ENCODE data around the gene DNAAF2. TPM values are rescaled to one million over a fixed set of nuclear protein-coding genes. Genes with fewer than 3 reads are reported as not detected.

The DNAAF2 gene
- total RNA-seq, 1 donor from 2014 or later = 17.1 TPM

DNA sequence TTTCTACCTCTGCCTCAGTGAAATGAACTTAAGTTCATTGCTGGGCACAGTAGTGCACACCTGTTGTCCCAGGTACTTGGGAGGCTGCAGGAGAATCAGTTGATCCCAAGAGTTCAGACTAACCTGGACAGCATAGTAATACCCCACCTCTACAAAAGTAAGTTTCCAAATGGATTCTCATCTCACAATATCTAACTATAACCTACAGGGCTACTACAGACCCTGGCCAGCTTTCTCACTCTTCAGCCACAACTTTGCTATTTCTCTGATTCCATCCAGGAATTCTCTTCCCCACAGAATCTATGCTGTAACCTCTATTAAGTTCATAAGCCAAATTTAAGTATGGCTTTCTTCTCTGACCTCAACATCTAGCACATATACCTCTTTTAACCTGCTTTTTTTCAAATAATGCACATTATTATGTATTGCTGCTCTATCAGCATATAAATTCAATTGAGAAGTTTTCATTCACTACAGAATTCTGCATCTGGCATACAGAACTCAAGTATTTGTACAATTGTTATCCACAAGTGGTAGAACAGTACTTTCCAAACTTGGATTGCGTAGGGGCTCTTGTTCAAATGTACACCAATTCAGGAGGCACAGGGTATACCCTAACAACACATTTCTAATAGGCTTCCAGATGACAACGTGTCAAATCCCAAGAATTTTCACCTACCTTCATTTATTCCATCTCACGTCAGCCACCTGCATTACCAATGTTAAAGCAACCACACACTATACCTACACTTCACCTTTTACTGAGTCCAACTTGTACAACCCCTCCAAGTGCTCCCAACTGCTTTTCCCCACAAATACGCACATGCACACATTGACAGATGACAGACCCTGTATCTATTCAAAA, 52.7 kb downstream of the DNAAF2 start:
- no peak overlapping the region for H3K4me3 ChIP-seq (ENCODE audit: low read depth, low read length)

GRCh38 chr14:49581209-49582112, 53.6 kb downstream of the DNAAF2 start:
- no peak for TF ChIP-seq CTCF (conservative IDR thresholded peaks at IDR 0.05; ENCODE audit: low read depth, low read length)
- H3K4me3 ChIP-seq (ENCODE audit: low read depth, low read length) = no peak overlapping the region
- DNase-seq (ENCODE audit: low read depth) = no peak

More for the DNA sequence above, 52.7 kb downstream of the DNAAF2 start:
- no peak for DNase-seq (ENCODE audit: low read depth)
- no peak for TF ChIP-seq CTCF (conservative IDR thresholded peaks at IDR 0.05; ENCODE audit: low read depth, low read length)

GRCh38 chr14:49579841-49580240, 55.2 kb downstream of the DNAAF2 start:
- no peak overlapping the region for H3K4me3 ChIP-seq (ENCODE audit: low read depth, low read length)
- no peak for DNase-seq (ENCODE audit: low read depth)
- no peak for TF ChIP-seq CTCF (conservative IDR thresholded peaks at IDR 0.05; ENCODE audit: low read depth, low read length)

GRCh38 chr14:49578141-49578540, 56.9 kb downstream of the DNAAF2 start:
- no peak for DNase-seq (ENCODE audit: low read depth)
- no peak overlapping the region for H3K4me3 ChIP-seq (ENCODE audit: low read depth, low read length)
- no peak for TF ChIP-seq CTCF (conservative IDR thresholded peaks at IDR 0.05; ENCODE audit: low read depth, low read length)

Other genes with a start within 250 kb of the DNAAF2 start
- gene RPS29, start 48.9 kb downstream of the DNAAF2 start, total RNA-seq = 13,231 and 17,621 TPM in 2 replicates
- gene LRR1, start 36.3 kb downstream of the DNAAF2 start, total RNA-seq = 22.7 and 48.4 TPM in 2 replicates
- gene RPL36AL, start 14.6 kb downstream of the DNAAF2 start, total RNA-seq = 278 and 384 TPM in 2 replicates
- 51.7 and 68.1 TPM in 2 replicates for gene MGAT2, start 14.4 kb downstream of the DNAAF2 start, total RNA-seq
- 22.0 and 36.1 TPM in 2 replicates for gene POLE2, start 53.0 kb upstream of the DNAAF2 start, total RNA-seq
- 0.17 and 0.22 TPM in 2 replicates for gene KLHDC1, start 57.9 kb upstream of the DNAAF2 start, total RNA-seq
- gene KLHDC2, start 132.9 kb upstream of the DNAAF2 start, total RNA-seq = 24.0 and 24.4 TPM in 2 replicates
- 36.1 and 41.3 TPM in 2 replicates for gene NEMF, start 217.5 kb upstream of the DNAAF2 start, total RNA-seq

All from epithelial cell of proximal tubule (primary cell).